CD4-positive, alpha-beta memory T cell (primary cell): ENCODE data around the gene GLT1D1. TPM values are rescaled to one million over a fixed set of nuclear protein-coding genes. Genes with fewer than 3 reads are reported as not detected.

Experiments used
- CTCF ChIA-PET: fragments of 350-600 bp; sonication (Branson Sonifier 250); formaldehyde crosslinking; loops from one replicate; lab custom pipeline; 2021; ENCODE audit warnings: inconsistent platforms; ENCODE audit not compliant: partially characterized antibody; lab: Charles Lee
- POLR2A ChIA-PET: fragments of 350-600 bp; sonication (Branson Sonifier 250); formaldehyde crosslinking; loops from one replicate; lab custom pipeline; 2021; ENCODE audit not compliant: partially characterized antibody; lab: Charles Lee
- DNase-seq, 5 donors: peaks; one replicate each; pipeline versions ENCODE4 v3.0.0 to v3.0.0-alpha.2; 2020 to 2022; ENCODE audit warnings: mixed read lengths in 1 of 5
- H3K27ac ChIP-seq: one replicate; pipeline ENCODE4 v1.7.0; 2013; ENCODE audit warnings: low read depth, low read length
- H3K27me3 ChIP-seq: 2 replicates; pipeline ENCODE4 v1.7.0; 2013; ENCODE audit warnings: mild to moderate bottlenecking, low read length, moderate library complexity; ENCODE audit not compliant: insufficient read depth
- H3K36me3 ChIP-seq: 2 replicates; pipeline ENCODE4 v1.7.0; 2013; ENCODE audit warnings: mild to moderate bottlenecking, low read length, moderate library complexity; ENCODE audit not compliant: insufficient read depth
- H3K4me1 ChIP-seq: 2 replicates; pipeline ENCODE4 v1.7.0; 2013; ENCODE audit warnings: mild to moderate bottlenecking, low read length, moderate library complexity; ENCODE audit not compliant: insufficient read depth
- H3K4me3 ChIP-seq, 2 donors: one replicate each; pipeline ENCODE4 v1.7.0; 2013; ENCODE audit warnings: low read length in 2 of 2, mild to moderate bottlenecking in 1 of 2
- H3K9me3 ChIP-seq, 2 donors: one replicate each; pipeline ENCODE4 v1.7.0; 2013; ENCODE audit warnings: low read length in 2 of 2, control low read depth in 1 of 2; ENCODE audit not compliant: control insufficient read depth in 1 of 2
- H3K27ac Mint-ChIP-seq, 7 donors: one replicate each; pipeline ENCODE4 v1.8.0; 2020 to 2021; ENCODE audit warnings: mixed read lengths in 7 of 7, mild to moderate bottlenecking in 6 of 7, inconsistent platforms in 3 of 7, moderate library complexity in 3 of 7
- H3K27me3 Mint-ChIP-seq, 2 donors: one replicate each; pipeline ENCODE4 v1.8.0; 2020 to 2021; ENCODE audit warnings: mixed read lengths in 2 of 2
- H3K36me3 Mint-ChIP-seq, 2 donors: one replicate each; pipeline ENCODE4 v1.8.0; 2020 to 2021; ENCODE audit warnings: mixed read lengths in 2 of 2, inconsistent platforms in 1 of 2, mild to moderate bottlenecking in 1 of 2
- H3K4me1 Mint-ChIP-seq, 4 donors: one replicate each; pipeline ENCODE4 v1.8.0; 2020 to 2021; ENCODE audit warnings: mixed read lengths in 4 of 4, mild to moderate bottlenecking in 1 of 4
- H3K4me3 Mint-ChIP-seq, 8 donors: one replicate each; pipeline ENCODE4 v1.8.0; 2020 to 2021; ENCODE audit warnings: mixed read lengths in 8 of 8, mild to moderate bottlenecking in 7 of 8, moderate library complexity in 6 of 8, inconsistent platforms in 3 of 8
- H3K9me3 Mint-ChIP-seq, 8 donors: one replicate each; pipeline ENCODE4 v1.8.0; 2020 to 2021; ENCODE audit warnings: mixed read lengths in 8 of 8, mild to moderate bottlenecking in 5 of 8, inconsistent platforms in 3 of 8, moderate library complexity in 1 of 8
- intact Hi-C: fragments of 100-400 bp; cut with micrococcal nuclease; formaldehyde crosslinking; loops from one replicate; pipeline ENCODE4 v1.15.1; 2023
- polyA plus RNA-seq, 2 donors: library from polyadenylated mRNA; unstranded; fragments of 300-500 nt; fragmentation: Illumina TruSeq; gene quantifications; one replicate each; pipeline ENCODE4 v1.2.3, GENCODE V29; 2021
- total RNA-seq, 2 experiments: library from RNA; stranded (reverse); gene quantifications; one replicate each; pipeline ENCODE4 v1.2.3, GENCODE V29; 2021

The GLT1D1 gene
- total and polyA plus RNA-seq, 4 experiments from 2014 or later = not detected

- Histone ChIP-seq H3K4me1 (no peaks in the 10 kb centered on the region), H3K27ac (no peak overlapping the region), H3K4me3 (no peak overlapping the region), H3K36me3 (no peaks in the 10 kb centered on the region), H3K27me3 (no peaks in the 10 kb centered on the region), H3K9me3 (no peaks in the 10 kb centered on the region)
- Mint-ChIP-seq H3K4me3 (no peak overlapping the region), H3K27me3 (no peaks in the 10 kb centered on the region), H3K4me1 (no peaks in the 10 kb centered on the region), H3K36me3 (no peaks in the 10 kb centered on the region), H3K27ac (no peak overlapping the region), H3K9me3 (peaks cover 2 to 32% (median 5%) of the 10 kb centered on the region in 8 donors)
- intact Hi-C loops = no loop called here
- POLR2A ChIA-PET = no interaction called here
- no peak for DNase-seq
- CTCF ChIA-PET = no interaction called here
These were observed 149.1 kb downstream of the GLT1D1 start for GRCh38 chr12:129002427-129002826.

GRCh38 chr12:129005416-129005815 is 152.1 kb downstream of the GLT1D1 start:
- POLR2A ChIA-PET = no interaction called here
- Mint-ChIP-seq H3K9me3 (peaks cover 0 to 16% (median 5%) of the 10 kb centered on the region in 8 donors), H3K27ac (no peak overlapping the region), H3K4me3 (no peak overlapping the region), H3K36me3 (no peaks in the 10 kb centered on the region), H3K27me3 (no peaks in the 10 kb centered on the region), H3K4me1 (no peaks in the 10 kb centered on the region)
- Histone ChIP-seq H3K27me3 (no peaks in the 10 kb centered on the region), H3K36me3 (no peaks in the 10 kb centered on the region), H3K9me3 (no peaks in the 10 kb centered on the region), H3K4me3 (no peak overlapping the region), H3K27ac (no peak overlapping the region), H3K4me1 (no peaks in the 10 kb centered on the region)
- CTCF ChIA-PET = interaction anchor here (0.8 kb wide), 1 partner anchor 1226 kb away, joined by 3 read pairs; no protein-coding TSS in a partner anchor
- intact Hi-C loops = no loop called here
- DNase-seq = no peak

GRCh38 chr12:129005829-129006228 is 152.6 kb downstream of the GLT1D1 start:
- Histone ChIP-seq H3K27me3 (no peaks in the 10 kb centered on the region), H3K36me3 (no peaks in the 10 kb centered on the region), H3K4me3 (no peak overlapping the region), H3K27ac (no peak overlapping the region), H3K4me1 (no peaks in the 10 kb centered on the region), H3K9me3 (no peaks in the 10 kb centered on the region)
- DNase-seq = no peak
- Mint-ChIP-seq H3K9me3 (peaks cover 0 to 16% (median 6%) of the 10 kb centered on the region in 8 donors), H3K27ac (no peak overlapping the region), H3K4me1 (no peaks in the 10 kb centered on the region), H3K36me3 (no peaks in the 10 kb centered on the region), H3K27me3 (no peaks in the 10 kb centered on the region), H3K4me3 (no peak overlapping the region)
- intact Hi-C loops = no loop called here
- ChIA-PET CTCF (interaction anchor here (0.8 kb wide), 1 partner anchor 1226 kb away, joined by 3 read pairs; no protein-coding TSS in a partner anchor), POLR2A (no interaction called here)

- Histone ChIP-seq H3K27ac (no peak overlapping the region), H3K4me3 (no peak overlapping the region), H3K27me3 (no peaks in the 10 kb centered on the region), H3K36me3 (no peaks in the 10 kb centered on the region), H3K4me1 (no peaks in the 10 kb centered on the region), H3K9me3 (no peaks in the 10 kb centered on the region)
- Mint-ChIP-seq H3K4me1 (no peaks in the 10 kb centered on the region), H3K36me3 (no peaks in the 10 kb centered on the region), H3K27ac (no peak overlapping the region), H3K27me3 (no peaks in the 10 kb centered on the region), H3K4me3 (no peak overlapping the region), H3K9me3 (peaks cover 0 to 18% (median 3%) of the 10 kb centered on the region in 8 donors)
- ChIA-PET CTCF (no interaction called here), POLR2A (no interaction called here)
- DNase-seq = no peak
- intact Hi-C loops = no loop called here
These were observed 156.8 kb downstream of the GLT1D1 start for GRCh38 chr12:129009833-129010622.

- no peaks in the 10 kb centered on the region for H3K27me3 Mint-ChIP-seq
- ChIA-PET CTCF (no interaction called here), POLR2A (no interaction called here)
- Histone ChIP-seq H3K9me3 (no peaks in the 10 kb centered on the region), H3K36me3 (no peaks in the 10 kb centered on the region), H3K4me3 (no peak overlapping the region), H3K4me1 (no peaks in the 10 kb centered on the region), H3K27ac (no peak overlapping the region), H3K27me3 (no peaks in the 10 kb centered on the region)
- H3K36me3 Mint-ChIP-seq = no peaks in the 10 kb centered on the region
- intact Hi-C loops = no loop called here
- H3K4me3 Mint-ChIP-seq = no peak overlapping the region
- peaks cover 0 to 18% (median 14%) of the 10 kb centered on the region in 8 donors for H3K9me3 Mint-ChIP-seq
- H3K4me1 Mint-ChIP-seq = no peaks in the 10 kb centered on the region
- H3K27ac Mint-ChIP-seq = no peak overlapping the region
- DNase-seq = no peak
These were observed 162.9 kb downstream of the GLT1D1 start for GRCh38 chr12:129016159-129016558.

- Histone ChIP-seq H3K4me1 (no peaks in the 10 kb centered on the region), H3K9me3 (no peaks in the 10 kb centered on the region), H3K27me3 (no peaks in the 10 kb centered on the region), H3K36me3 (no peaks in the 10 kb centered on the region), H3K4me3 (no peak overlapping the region), H3K27ac (no peak overlapping the region)
- no peak for DNase-seq
- peaks cover 0 to 14% (median 6%) of the 10 kb centered on the region in 8 donors for H3K9me3 Mint-ChIP-seq
- no peaks in the 10 kb centered on the region for H3K4me1 Mint-ChIP-seq
- ChIA-PET CTCF (no interaction called here), POLR2A (no interaction called here)
- no peaks in the 10 kb centered on the region for H3K36me3 Mint-ChIP-seq
- no peak overlapping the region for H3K4me3 Mint-ChIP-seq
- H3K27ac Mint-ChIP-seq = no peak overlapping the region
- intact Hi-C loops = no loop called here
- H3K27me3 Mint-ChIP-seq = no peaks in the 10 kb centered on the region
These were observed 171.8 kb downstream of the GLT1D1 start for GRCh38 chr12:129025055-129025454.

- no peaks in the 10 kb centered on the region for H3K36me3 Mint-ChIP-seq
- intact Hi-C loops = no loop called here
- H3K9me3 ChIP-seq = no peaks in the 10 kb centered on the region
- no peaks in the 10 kb centered on the region for H3K36me3 ChIP-seq
- peak overlapping the region in 1 of 7 donors; percentile 55 for H3K27ac Mint-ChIP-seq
- H3K4me1 Mint-ChIP-seq = no peaks in the 10 kb centered on the region
- CTCF ChIA-PET = interaction anchor here (1.4 kb wide), 1 partner anchor 19 kb away, joined by 4 read pairs; no protein-coding TSS in a partner anchor
- peaks cover 0 to 4% of the 10 kb centered on the region in 2 donors for H3K27me3 Mint-ChIP-seq
- H3K27me3 ChIP-seq = no peaks in the 10 kb centered on the region
- no peaks in the 10 kb centered on the region for H3K4me1 ChIP-seq
- H3K9me3 Mint-ChIP-seq = peaks cover 0 to 11% (median 0%) of the 10 kb centered on the region in 8 donors
- H3K4me3 ChIP-seq = no peak overlapping the region
- POLR2A ChIA-PET = no interaction called here
- H3K27ac ChIP-seq = no peak overlapping the region
- H3K4me3 Mint-ChIP-seq = no peak overlapping the region
- no peak for DNase-seq
These were observed 175.6 kb downstream of the GLT1D1 start for GRCh38 chr12:129028844-129029243.
